Omental fat pad (tissue), 4 donors: Measurements from ENCODE around the gene RASL11A. TPM values are rescaled to one million over a fixed set of nuclear protein-coding genes. Genes with fewer than 3 reads are reported as not detected.
"Not testable (repeated sequence)": the region's sequence is repeated elsewhere in the genome, so short reads cannot be mapped to it uniquely, and the experiment has no call there.

Source experiments
- ATAC-seq: fragments of 150-250 bp; one replicate; pipeline ENCODE4 v1.9.1; 2016; ENCODE audit warnings: mild to moderate bottlenecking, moderate library complexity; ENCODE audit not compliant: low FRiP score
- DNase-seq: peaks from one replicate; pipeline ENCODE4 v3.0.0-alpha.2; 2019; ENCODE audit warnings: low spot score
- CTCF ChIP-seq, 3 donors: fragments of 450-650 bp; IDR thresholded peaks; one replicate each; pipeline ENCODE4 v1.5.1; 2016 to 2017; ENCODE audit warnings: antibody characterized with exemption in 3 of 3, mild to moderate bottlenecking in 3 of 3, moderate library complexity in 2 of 3
- total RNA-seq, 4 donors: library from RNA; depleted of rRNA; stranded (reverse); fragments of >200 nt; gene quantifications; one replicate each; pipeline ENCODE4 v1.1.0, GENCODE V29; 2016

RASL11A gene
- 10 to 100 TPM; 32.6 to 50.9 (median 38.4) TPM for total RNA-seq

GRCh38 chr13:27270594-27271520, at the start of gene RASL11A:
RASL11A (plus strand) TSS chr13:27270830; CDS start chr13:27270945, 115 bp downstream.
- DNase-seq (peak; percentile 58), ATAC-seq (peak; percentile 93)
- peak in 2 of 3 donors; percentile 88 to 92 for TF ChIP-seq CTCF (IDR thresholded peaks at IDR 0.05)

- ATAC-seq, DNase-seq: not testable (repeated sequence)
These were observed 48.5 kb upstream of the RASL11A start for GRCh38 chr13:27222100-27222499.

- TF ChIP-seq CTCF (IDR thresholded peaks at IDR 0.05), result no peak
- DNase-seq, result no peak
- ATAC-seq, result no peak
These were observed 43.6 kb upstream of the RASL11A start for GRCh38 chr13:27226991-27227390.

GRCh38 chr13:27228131-27228530, 42.5 kb upstream of the RASL11A start:
- ATAC-seq (no peak), DNase-seq (no peak)
- no peak for TF ChIP-seq CTCF (IDR thresholded peaks at IDR 0.05)

GRCh38 chr13:27229642-27230041, 41.0 kb upstream of the RASL11A start:
- ATAC-seq (no peak), DNase-seq (no peak)
- no peak for TF ChIP-seq CTCF (IDR thresholded peaks at IDR 0.05)

- ATAC-seq (no peak), DNase-seq (no peak)
- TF ChIP-seq CTCF (IDR thresholded peaks at IDR 0.05), result no peak
These were observed 36.7 kb upstream of the RASL11A start for GRCh38 chr13:27233964-27234363.

GRCh38 chr13:27236478-27236877, 34.2 kb upstream of the RASL11A start:
- TF ChIP-seq CTCF (IDR thresholded peaks at IDR 0.05), result no peak
- DNase-seq (no peak), ATAC-seq (no peak)
